GM12878 (cell line): ENCODE data around the gene MED13L.

ENCODE experiments used
- CTCF ChIP-seq, 3 experiments: IDR thresholded peaks in 2 of 3; conservative IDR thresholded peaks in 1 of 3; 2 replicates each; pipeline ENCODE4 v1.5.1; 2011; ENCODE audit warnings: low read depth in 3 of 3, low read length in 3 of 3, mild to moderate bottlenecking in 3 of 3, control low read depth in 2 of 3, moderate library complexity in 2 of 3, inconsistent platforms in 1 of 3, mixed read lengths in 1 of 3; ENCODE audit not compliant: control insufficient read depth in 2 of 3, insufficient read depth in 1 of 3; ENCODE audit errors: extremely low read depth in 1 of 3
- EP300 ChIP-seq, 2 experiments: fragments of 150-350 bp in 1 of 2; IDR thresholded peaks; 2 replicates each; pipeline ENCODE4 v1.6.1; 2011 to 2012; ENCODE audit warnings: low read depth in 2 of 2, low read length in 2 of 2, borderline replicate concordance in 1 of 2, improper control_type of control experiment in 1 of 2, inconsistent platforms in 1 of 2; ENCODE audit not compliant: control insufficient read depth in 1 of 2
- ESRRA ChIP-seq: IDR thresholded peaks from 2 replicates; pipeline ENCODE4 v1.6.1; 2012; ENCODE audit warnings: mild to moderate bottlenecking, low read length, improper control_type of control experiment
- POLR2A ChIP-seq: IDR thresholded peaks from 2 replicates; pipeline ENCODE4 v1.6.1; 2011; ENCODE audit warnings: low read depth, mild to moderate bottlenecking, low read length
- RAD21 ChIP-seq: IDR thresholded peaks from 2 replicates; pipeline ENCODE4 v1.6.1; 2011; ENCODE audit warnings: mild to moderate bottlenecking, low read depth, low read length, moderate library complexity; ENCODE audit not compliant: insufficient read depth
- SP1 ChIP-seq: IDR thresholded peaks from one replicate; pipeline ENCODE4 v1.6.1; 2011; ENCODE audit warnings: low read depth, low read length
- TBL1XR1 ChIP-seq: IDR thresholded peaks from 2 replicates; pipeline ENCODE4 v1.6.1; 2012; ENCODE audit warnings: low read depth, low read length, improper control_type of control experiment
- TF ChIP-seq, protein P1 (sequence below): fragments of 450-650 bp; IDR thresholded peaks from 2 replicates; pipeline ENCODE4 v1.6.1; 2014; ENCODE audit warnings: mild to moderate bottlenecking

GRCh38 chr12:116156614-116157013 lies 120.9 kb downstream of the MED13L start:
- TF ChIP-seq CTCF (IDR thresholded peaks at IDR 0.05 in 2 of 3, conservative IDR thresholded peaks at IDR 0.05 in 1 of 3; ENCODE audit: control insufficient read depth in 2 of 3, extremely low read depth in 1 of 3, insufficient read depth in 1 of 3, low read depth in 3 of 3, low read length in 3 of 3) (no peak), ESRRA (no peak), RAD21 (no peak), TBL1XR1 (no peak), SP1 (no peak), POLR2A (no peak), EP300 (IDR thresholded peaks at IDR 0.05; ENCODE audit: borderline replicate concordance in 1 of 2, control insufficient read depth in 1 of 2, low read depth in 2 of 2, low read length in 2 of 2) (no peak)
- TF ChIP-seq, protein P1, sequence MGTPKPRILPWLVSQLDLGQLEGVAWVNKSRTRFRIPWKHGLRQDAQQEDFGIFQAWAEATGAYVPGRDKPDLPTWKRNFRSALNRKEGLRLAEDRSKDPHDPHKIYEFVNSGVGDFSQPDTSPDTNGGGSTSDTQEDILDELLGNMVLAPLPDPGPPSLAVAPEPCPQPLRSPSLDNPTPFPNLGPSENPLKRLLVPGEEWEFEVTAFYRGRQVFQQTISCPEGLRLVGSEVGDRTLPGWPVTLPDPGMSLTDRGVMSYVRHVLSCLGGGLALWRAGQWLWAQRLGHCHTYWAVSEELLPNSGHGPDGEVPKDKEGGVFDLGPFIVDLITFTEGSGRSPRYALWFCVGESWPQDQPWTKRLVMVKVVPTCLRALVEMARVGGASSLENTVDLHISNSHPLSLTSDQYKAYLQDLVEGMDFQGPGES = no peak
